Thyroid gland (tissue), 4 donors: Measurements from ENCODE around the gene PTRH1. TPM values are rescaled to one million over a fixed set of nuclear protein-coding genes. Genes with fewer than 3 reads are reported as not detected.
"Not testable (repeated sequence)": the region's sequence is repeated elsewhere in the genome, so short reads cannot be mapped to it uniquely, and the experiment has no call there.

Experiments used
- DNase-seq, 2 donors: peaks; one replicate each; pipeline ENCODE4 v3.0.0-alpha.2; 2019
- H3K27ac ChIP-seq, 3 donors: fragments of 200-600 bp; sonication (generic); 1 replicate in 2 of 3; 2 replicates in 1 of 3; pipeline ENCODE4 v1.5.1; 2016 to 2019; ENCODE audit warnings: mild to moderate bottlenecking in 1 of 3, moderate library complexity in 1 of 3
- H3K27me3 ChIP-seq: fragments of 200-600 bp; sonication (generic); one replicate; pipeline ENCODE4 v1.5.1; 2019
- H3K36me3 ChIP-seq, 2 donors: fragments of 200-600 bp; sonication (generic); one replicate each; pipeline ENCODE4 v1.5.1; 2016 to 2019
- H3K4me1 ChIP-seq, 2 donors: fragments of 200-600 bp; sonication (generic); one replicate each; pipeline ENCODE4 v1.5.1; 2017 to 2019
- H3K4me3 ChIP-seq, 3 donors: fragments of 200-600 bp; sonication (generic); replicated peaks in 1 of 3; 1 replicate in 2 of 3; 2 replicates in 1 of 3; pipeline ENCODE4 v1.5.1; 2016; ENCODE audit warnings: mild to moderate bottlenecking in 1 of 3
- H3K9me3 ChIP-seq: fragments of 200-600 bp; sonication (generic); one replicate; pipeline ENCODE4 v1.5.1; 2017
- CTCF ChIP-seq, 6 experiments: fragments of 200-600 bp in 3 of 6; fragments of 450-650 bp in 3 of 6; sonication (generic) in 3 of 6; IDR thresholded peaks; one replicate each; pipeline ENCODE4 v1.5.1; 2016 to 2019; ENCODE audit warnings: antibody characterized with exemption in 6 of 6, mild to moderate bottlenecking in 2 of 6, inconsistent platforms in 1 of 6, moderate library complexity in 1 of 6
- POLR2A ChIP-seq, 2 donors: fragments of 450-650 bp; IDR thresholded peaks; one replicate each; pipeline ENCODE4 v1.6.1; 2017; ENCODE audit warnings: antibody characterized with exemption in 2 of 2, mild to moderate bottlenecking in 2 of 2, moderate library complexity in 1 of 2
- WGBS, 2 donors: methylation state at CpG; one replicate each; pipeline ENCODE4 v1.1.5; 2017; 5-methylcytosine and 5-hydroxymethylcytosine counted together
- intact Hi-C: fragments of 100-400 bp; cut with DNase I; formaldehyde crosslinking; loops from one replicate; pipeline ENCODE4 v1.15.1; 2023
- total RNA-seq, 4 donors: library from RNA; depleted of rRNA; stranded (reverse); fragments of >200 nt; gene quantifications; one replicate each; pipeline ENCODE4 v1.2.3, GENCODE V29; 2016

The PTRH1 gene
- total RNA-seq, 4 donors from 2014 or later: 24.1 to 64.3 (median 43.4) TPM

- intact Hi-C loops: no loop called here
- Histone ChIP-seq H3K9me3 (no peaks in the 10 kb centered on the region), H3K4me3 (no peak overlapping the region), H3K4me1 (peaks cover 10 to 27% of the 10 kb centered on the region in 2 donors), H3K36me3 (no peaks in the 10 kb centered on the region), H3K27ac (peak overlapping the region in 1 of 3 donors; percentile 45), H3K27me3 (peaks cover 1% of the 10 kb centered on the region)
- TF ChIP-seq CTCF (IDR thresholded peaks at IDR 0.05): no peak
- TF ChIP-seq POLR2A (IDR thresholded peaks at IDR 0.05): no peak
- DNase-seq: no peak
- WGBS, 2 donors: 75 to 77% methylated on average over 5 of the region's 5 CpGs
These were observed 45.6 kb upstream of the PTRH1 start for GRCh38 chr9:127761061-127761460.

- intact Hi-C loops: no loop called here
- TF ChIP-seq CTCF (IDR thresholded peaks at IDR 0.05) (no peak), POLR2A (IDR thresholded peaks at IDR 0.05) (no peak)
- 91 to 97% methylated on average over 5 of the region's 5 CpGs for WGBS, 2 donors
- Histone ChIP-seq H3K4me1 (peaks cover 10 to 37% of the 10 kb centered on the region in 2 donors), H3K9me3 (no peaks in the 10 kb centered on the region), H3K27me3 (peaks cover 5% of the 10 kb centered on the region), H3K36me3 (no peaks in the 10 kb centered on the region), H3K4me3 (no peak overlapping the region), H3K27ac (peak overlapping the region in 1 of 3 donors; percentile 68)
- DNase-seq: no peak
These were observed 43.4 kb upstream of the PTRH1 start for GRCh38 chr9:127758843-127759242.

GRCh38 chr9:127756776-127757175 lies 41.3 kb upstream of the PTRH1 start:
- H3K9me3 ChIP-seq, intact Hi-C loops, H3K4me3 ChIP-seq, H3K27me3 ChIP-seq, H3K36me3 ChIP-seq: not testable (repeated sequence)
- 35 to 39% methylated on average over 11 of the region's 11 CpGs for WGBS, 2 donors
- peaks cover 10 to 30% of the 10 kb centered on the region in 2 donors for H3K4me1 ChIP-seq
- DNase-seq: peak; percentile 75 to 76
- H3K27ac ChIP-seq: peak overlapping the region in 1 of 3 donors; percentile 33

- intact Hi-C loops: no loop called here
- Histone ChIP-seq H3K27me3 (peaks cover 5% of the 10 kb centered on the region), H3K9me3 (no peaks in the 10 kb centered on the region), H3K36me3 (no peaks in the 10 kb centered on the region), H3K27ac (no peak overlapping the region), H3K4me3 (no peak overlapping the region), H3K4me1 (peaks cover 10 to 30% of the 10 kb centered on the region in 2 donors)
- WGBS, 2 donors: 90% methylated on average over 3 of the region's 3 CpGs
- DNase-seq: no peak
- TF ChIP-seq CTCF (IDR thresholded peaks at IDR 0.05) (no peak), POLR2A (IDR thresholded peaks at IDR 0.05) (no peak)
These were observed 40.8 kb upstream of the PTRH1 start for GRCh38 chr9:127756233-127756632.

GRCh38 chr9:127755061-127756060 lies 39.9 kb upstream of the PTRH1 start:
- H3K36me3 ChIP-seq: no peaks in the 10 kb centered on the region
- TF ChIP-seq POLR2A (IDR thresholded peaks at IDR 0.05) (no peak), CTCF (IDR thresholded peaks at IDR 0.05) (no peak)
- H3K4me3 ChIP-seq: peak overlapping the region in 1 of 3 donors; percentile 12
- DNase-seq: no peak
- H3K27me3 ChIP-seq: peaks cover 5% of the 10 kb centered on the region
- intact Hi-C loops: no loop called here
- H3K9me3 ChIP-seq: no peaks in the 10 kb centered on the region
- 43 to 54% methylated on average over 12 to 22 of the region's 61 CpGs for WGBS, 2 donors
- peaks cover 10 to 30% of the 10 kb centered on the region in 2 donors for H3K4me1 ChIP-seq
- peak overlapping the region in 1 of 3 donors; percentile 1 for H3K27ac ChIP-seq
